AG10803 (cell line): ENCODE measurements around the gene ABCB11.

ENCODE experiments used
- DNase-seq: peaks from one replicate; pipeline ENCODE4 v3.0.0; 2010; ENCODE audit warnings: low read depth
- H3K4me3 ChIP-seq: 2 replicates; pipeline ENCODE4 v1.5.1; 2011; ENCODE audit warnings: mild to moderate bottlenecking, low read length, control low read depth
- CTCF ChIP-seq: conservative IDR thresholded peaks from 2 replicates; pipeline ENCODE4 v1.5.1; 2011; ENCODE audit warnings: mild to moderate bottlenecking, low read length, control low read depth, inconsistent platforms

The ABCB11 gene

GRCh38 chr2:168988755-168989154 is 42.4 kb downstream of the ABCB11 start:
- no peak for DNase-seq
- no peak for TF ChIP-seq CTCF
- H3K4me3 ChIP-seq, result no peak overlapping the region

- no peak overlapping the region for H3K4me3 ChIP-seq
- no peak for DNase-seq
- TF ChIP-seq CTCF, result no peak
Observed at GRCh38 chr2:168986398-168986943, 44.7 kb downstream of the ABCB11 start.

GRCh38 chr2:168981651-168982050 is 49.5 kb downstream of the ABCB11 start:
- no peak for TF ChIP-seq CTCF
- H3K4me3 ChIP-seq, result no peak overlapping the region
- no peak for DNase-seq

- no peak for TF ChIP-seq CTCF
- no peak overlapping the region for H3K4me3 ChIP-seq
- DNase-seq, result no peak
Observed at GRCh38 chr2:168978461-168978861, 52.7 kb downstream of the ABCB11 start.

- DNase-seq, result no peak
- H3K4me3 ChIP-seq, result no peak overlapping the region
- TF ChIP-seq CTCF, result no peak
Observed at GRCh38 chr2:168977608-168978007, 53.5 kb downstream of the ABCB11 start.

- no peak for DNase-seq
- no peak overlapping the region for H3K4me3 ChIP-seq
- TF ChIP-seq CTCF, result no peak
Observed at GRCh38 chr2:168976034-168976654, 55.0 kb downstream of the ABCB11 start.

- no peak for DNase-seq
- H3K4me3 ChIP-seq, result no peak overlapping the region
- no peak for TF ChIP-seq CTCF
Observed at GRCh38 chr2:168974428-168974827, 56.7 kb downstream of the ABCB11 start.
